Karpas-422 (cell line): ENCODE results near the gene CBLN2. TPM values are rescaled to one million over a fixed set of nuclear protein-coding genes. Genes with fewer than 3 reads are reported as not detected.
A peak's percentile ranks its signal among the peaks of the same experiment; 100 is the strongest.

Experiments
- DNase-seq: peaks from one replicate; pipeline ENCODE4 v3.0.0-alpha.2; 2015
- H2AFZ ChIP-seq: fragments of 200-600 bp; sonication (generic); 2 replicates; pipeline ENCODE4 v1.6.1; 2014; ENCODE audit warnings: antibody characterized with exemption, low read length, mixed read lengths
- H3K27ac ChIP-seq: fragments of 200-600 bp; sonication (generic); 2 replicates; pipeline ENCODE4 v1.5.1; 2014; ENCODE audit warnings: mild to moderate bottlenecking, low read length, moderate library complexity
- H3K27me3 ChIP-seq: fragments of 200-600 bp; sonication (generic); 2 replicates; pipeline ENCODE4 v1.6.1; 2014; ENCODE audit warnings: low read length, mixed read lengths
- H3K36me3 ChIP-seq: fragments of 200-600 bp; sonication (generic); 2 replicates; pipeline ENCODE4 v1.6.1; 2014; ENCODE audit warnings: low read length, mixed read lengths; ENCODE audit not compliant: insufficient read depth
- H3K4me1 ChIP-seq: fragments of 200-600 bp; sonication (generic); 2 replicates; pipeline ENCODE4 v1.6.1; 2014; ENCODE audit warnings: mild to moderate bottlenecking, low read length, mixed read lengths
- H3K4me2 ChIP-seq: fragments of 200-600 bp; sonication (generic); 2 replicates; pipeline ENCODE4 v1.6.1; 2014; ENCODE audit warnings: low read length, low read depth, mild to moderate bottlenecking; ENCODE audit not compliant: poor library complexity, severe bottlenecking
- H3K4me3 ChIP-seq: fragments of 200-600 bp; sonication (generic); 2 replicates; pipeline ENCODE4 v1.5.1; 2014; ENCODE audit warnings: mild to moderate bottlenecking, antibody characterized with exemption, low read length, mixed read lengths
- H3K79me2 ChIP-seq: fragments of 200-600 bp; sonication (generic); 2 replicates; pipeline ENCODE4 v1.6.1; 2014; ENCODE audit warnings: mild to moderate bottlenecking, low read length, mixed read lengths
- H3K9ac ChIP-seq: fragments of 200-600 bp; sonication (generic); 2 replicates; pipeline ENCODE4 v1.6.0; 2014; ENCODE audit warnings: low read length
- H3K9me2 ChIP-seq: fragments of 200-600 bp; sonication (generic), shearing (Covaris generic); replicated peaks from 2 replicates; pipeline ENCODE4 v1.6.0; 2014; ENCODE audit warnings: mild to moderate bottlenecking, low read length, moderate library complexity; ENCODE audit not compliant: insufficient read depth
- H3K9me3 ChIP-seq: fragments of 300-700, 200-600 bp; sonication (generic); 2 replicates; pipeline ENCODE4 v1.6.1; 2014; ENCODE audit warnings: low read length, mixed read lengths
- H4K20me1 ChIP-seq: fragments of 200-600 bp; sonication (generic); 2 replicates; pipeline ENCODE4 v1.6.1; 2014; ENCODE audit warnings: mild to moderate bottlenecking, antibody characterized with exemption, low read length, low read depth; ENCODE audit not compliant: insufficient read depth
- total RNA-seq: library from RNA; depleted of rRNA; stranded (reverse); fragments of >200 nt; shearing (Covaris generic); gene quantifications from 2 replicates; pipeline ENCODE4 v1.2.3, GENCODE V29; 2014; ENCODE audit warnings: low replicate concordance; rRNA removed

CBLN2 gene
- not detected in 2 replicates for total RNA-seq

DNA sequence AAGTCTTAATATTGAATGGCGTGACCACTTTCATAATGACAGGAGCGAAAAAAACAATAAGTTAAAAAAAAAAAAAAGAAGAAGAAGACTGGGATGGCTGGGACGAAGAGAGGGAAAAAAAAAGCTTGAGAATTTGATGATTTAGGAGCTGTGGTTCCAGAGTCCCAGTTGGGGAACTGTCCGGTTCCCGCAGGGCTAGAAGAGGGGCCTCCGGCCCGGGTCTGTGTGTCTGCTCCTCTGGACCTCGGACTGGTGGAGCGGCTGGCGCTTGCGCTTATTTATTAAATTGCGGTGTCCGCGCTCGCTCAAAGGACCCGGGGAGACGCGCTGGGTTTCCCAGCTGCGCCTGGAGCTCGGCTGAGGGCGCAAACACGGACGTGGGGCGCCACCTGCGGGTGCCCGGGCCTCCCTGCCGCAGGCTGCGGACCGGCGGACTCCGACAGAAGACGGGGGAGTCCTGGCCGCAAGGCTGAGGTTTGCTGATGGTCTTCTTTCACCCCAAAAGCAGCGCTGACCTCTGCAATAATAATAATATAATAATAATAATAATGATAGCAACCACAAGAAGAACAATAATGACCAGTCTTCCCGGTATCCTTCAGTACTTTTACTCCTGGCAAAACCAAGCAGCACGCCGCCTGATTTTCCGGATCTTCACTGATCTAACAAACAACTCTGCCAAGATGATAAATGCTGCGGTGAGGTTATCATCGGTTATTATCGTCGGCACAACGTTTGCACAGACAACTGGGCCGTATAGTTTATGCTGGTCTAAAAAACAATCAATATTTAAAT is at the start of gene CBLN2:
Gene CBLN2 (minus strand): TSS at position 251 of the 795 bp plus-strand sequence. CDS start 2,182 bp downstream, outside the sequence.
- peak; percentile 68 for DNase-seq

DNA sequence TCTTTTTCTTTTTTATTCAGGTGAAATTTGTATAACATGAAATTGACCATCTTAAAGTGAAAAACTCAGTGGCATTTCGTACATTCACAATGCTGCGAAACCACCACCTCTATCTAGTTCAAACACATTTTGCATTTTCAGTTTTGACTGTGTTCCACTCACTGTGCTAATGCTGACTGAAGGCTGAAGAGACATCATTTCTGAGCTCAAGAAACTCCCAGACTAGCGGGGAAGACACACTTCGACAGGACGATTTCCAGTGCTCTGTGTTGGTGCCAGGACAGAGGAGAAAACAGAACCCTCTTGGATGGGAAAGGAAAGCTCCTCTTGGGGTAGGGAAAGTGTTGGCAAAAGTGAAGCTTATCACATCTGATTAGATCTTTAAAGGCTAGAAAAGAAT is 44.2 kb upstream of the CBLN2 start:
- Histone ChIP-seq H2AFZ (no peak overlapping the region), H3K9me2 (no peaks in the 10 kb centered on the region), H3K79me2 (no peaks in the 10 kb centered on the region), H3K27ac (no peak overlapping the region), H3K36me3 (no peaks in the 10 kb centered on the region), H3K4me2 (no peak overlapping the region), H3K27me3 (no peaks in the 10 kb centered on the region), H3K9ac (no peak overlapping the region), H3K4me1 (no peaks in the 10 kb centered on the region), H3K4me3 (no peak overlapping the region), H3K9me3 (peaks cover 36% of the 10 kb centered on the region), H4K20me1 (no peaks in the 10 kb centered on the region)
- no peak for DNase-seq

More for the DNA sequence above, at the start of gene CBLN2:
- Histone ChIP-seq H3K36me3 (no peaks in the 10 kb centered on the region), H3K4me1 (no peaks in the 10 kb centered on the region), H2AFZ (no peak within 1 kb of the TSS), H3K27me3 (no peaks in the 10 kb centered on the region), H4K20me1 (no peaks in the 10 kb centered on the region), H3K9ac (no peak within 1 kb of the TSS), H3K27ac (no peak within 1 kb of the TSS), H3K9me2 (no peaks in the 10 kb centered on the region), H3K4me2 (no peak within 1 kb of the TSS), H3K4me3 (no peak within 1 kb of the TSS), H3K9me3 (peaks cover 5% of the 10 kb centered on the region; the same call in 1 of the 2 replicates), H3K79me2 (no peaks in the 10 kb centered on the region)

DNA sequence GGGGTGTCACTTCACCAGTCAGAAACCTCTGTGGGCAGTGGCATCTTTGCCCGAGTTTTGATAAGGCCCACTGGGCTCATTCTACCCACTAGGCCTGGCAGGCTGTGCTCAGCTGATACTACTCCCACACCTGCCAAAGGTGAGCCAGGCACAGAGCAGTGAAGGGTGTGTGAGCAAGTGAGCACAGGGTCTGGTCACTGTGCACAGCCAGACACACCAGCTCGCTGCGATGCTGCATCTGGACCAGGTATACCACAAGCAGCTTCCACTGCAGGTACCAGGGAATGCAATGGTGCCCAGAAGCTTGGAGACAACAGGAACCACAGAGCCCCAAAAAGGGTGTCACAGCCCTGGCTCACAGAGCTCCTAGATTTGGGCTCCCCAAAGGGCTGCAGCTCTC is 40.6 kb upstream of the CBLN2 start:
- Histone ChIP-seq H3K27ac (no peak overlapping the region), H3K79me2 (no peaks in the 10 kb centered on the region), H3K9me2 (no peaks in the 10 kb centered on the region), H3K9ac (no peak overlapping the region), H4K20me1 (no peaks in the 10 kb centered on the region), H3K9me3 (peaks cover 48% of the 10 kb centered on the region), H3K27me3 (no peaks in the 10 kb centered on the region), H3K4me1 (no peaks in the 10 kb centered on the region), H2AFZ (no peak overlapping the region), H3K36me3 (no peaks in the 10 kb centered on the region), H3K4me2 (no peak overlapping the region), H3K4me3 (no peak overlapping the region)
- DNase-seq: no peak

DNA sequence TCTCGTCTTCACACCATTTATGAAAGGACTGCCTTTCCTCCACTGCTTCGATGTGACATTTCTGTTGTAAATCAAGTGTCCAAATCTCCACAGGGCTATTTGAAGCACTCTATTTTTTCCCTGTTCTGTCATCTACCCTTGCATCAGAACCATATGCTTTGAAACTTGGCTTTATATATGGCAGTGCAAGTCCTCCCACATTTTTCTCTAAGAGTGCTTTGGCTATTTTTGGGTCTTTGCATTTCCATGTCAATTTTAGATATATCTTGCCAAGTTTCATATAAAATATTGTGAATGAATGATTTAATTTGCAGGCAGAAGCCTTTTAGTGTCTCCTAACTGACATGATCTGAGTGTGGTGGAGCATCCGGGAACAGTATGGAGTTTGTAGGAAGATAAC is 37.8 kb upstream of the CBLN2 start:
- Histone ChIP-seq H3K36me3 (no peaks in the 10 kb centered on the region), H3K4me1 (no peaks in the 10 kb centered on the region), H3K27ac (no peak overlapping the region), H3K9me3 (peaks cover 65% of the 10 kb centered on the region), H3K9me2 (no peaks in the 10 kb centered on the region), H3K9ac (no peak overlapping the region), H4K20me1 (no peaks in the 10 kb centered on the region), H2AFZ (no peak overlapping the region), H3K4me2 (no peak overlapping the region), H3K79me2 (no peaks in the 10 kb centered on the region), H3K4me3 (no peak overlapping the region), H3K27me3 (no peaks in the 10 kb centered on the region; the same call in 1 of the 2 replicates)
- DNase-seq: no peak

DNA sequence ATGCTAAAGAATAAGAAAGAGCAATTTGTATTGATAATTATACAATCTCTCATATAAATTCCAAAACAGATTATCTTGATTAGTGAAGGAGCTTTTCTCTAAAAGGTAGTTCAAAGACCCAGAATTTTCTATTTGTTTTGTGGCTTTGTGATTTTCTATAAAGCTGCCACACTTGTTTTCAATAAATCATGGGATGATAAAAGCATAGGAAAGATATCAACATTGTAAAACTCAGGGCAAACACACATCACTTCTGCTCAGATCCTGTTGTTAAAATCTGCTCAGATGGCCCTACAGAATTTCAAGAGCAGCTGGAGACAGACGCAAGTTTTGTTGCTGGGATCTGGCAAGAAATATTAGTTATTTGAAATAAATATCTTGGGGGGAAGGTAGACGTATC is 28.8 kb upstream of the CBLN2 start:
- no peak overlapping the region for H3K9ac ChIP-seq
- H3K4me1 ChIP-seq: no peaks in the 10 kb centered on the region
- DNase-seq: no peak
- no peak overlapping the region for H2AFZ ChIP-seq
- peaks cover 46% of the 10 kb centered on the region for H3K9me3 ChIP-seq
- H3K9me2 ChIP-seq: no peaks in the 10 kb centered on the region
- H3K4me2 ChIP-seq: no peak overlapping the region
- H3K27ac ChIP-seq: no peak overlapping the region
- H3K27me3 ChIP-seq: no peaks in the 10 kb centered on the region; the same call in 1 of the 2 replicates
- no peaks in the 10 kb centered on the region for H3K36me3 ChIP-seq
- H4K20me1 ChIP-seq: no peaks in the 10 kb centered on the region
- no peaks in the 10 kb centered on the region for H3K79me2 ChIP-seq
- H3K4me3 ChIP-seq: no peak overlapping the region

DNA sequence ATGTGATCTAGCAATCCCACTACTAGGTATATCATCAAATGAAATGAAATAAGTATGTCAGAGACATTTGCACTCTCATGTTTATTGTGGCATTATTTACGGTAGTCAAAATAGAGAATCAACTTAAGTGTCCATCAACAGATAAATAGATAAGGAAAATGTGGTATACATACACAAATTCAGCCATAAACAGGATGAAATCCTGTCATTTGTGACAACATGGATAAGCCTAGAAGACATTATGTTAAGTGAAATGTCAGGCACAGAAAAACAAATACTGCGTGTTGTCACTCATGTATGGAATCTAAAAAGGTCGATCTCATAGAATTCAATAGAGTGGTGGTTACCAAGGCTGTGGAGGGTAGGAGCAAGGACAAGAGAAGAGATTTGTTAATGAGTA is 22.1 kb upstream of the CBLN2 start:
- no peak for DNase-seq
- Histone ChIP-seq H3K4me1 (no peaks in the 10 kb centered on the region), H3K36me3 (no peaks in the 10 kb centered on the region), H3K9me3 (peaks cover 56% of the 10 kb centered on the region), H3K9me2 (no peaks in the 10 kb centered on the region), H2AFZ (no peak overlapping the region), H3K27me3 (no peaks in the 10 kb centered on the region), H3K79me2 (no peaks in the 10 kb centered on the region), H4K20me1 (no peaks in the 10 kb centered on the region), H3K9ac (no peak overlapping the region), H3K27ac (no peak overlapping the region), H3K4me2 (no peak overlapping the region), H3K4me3 (no peak overlapping the region)

DNA sequence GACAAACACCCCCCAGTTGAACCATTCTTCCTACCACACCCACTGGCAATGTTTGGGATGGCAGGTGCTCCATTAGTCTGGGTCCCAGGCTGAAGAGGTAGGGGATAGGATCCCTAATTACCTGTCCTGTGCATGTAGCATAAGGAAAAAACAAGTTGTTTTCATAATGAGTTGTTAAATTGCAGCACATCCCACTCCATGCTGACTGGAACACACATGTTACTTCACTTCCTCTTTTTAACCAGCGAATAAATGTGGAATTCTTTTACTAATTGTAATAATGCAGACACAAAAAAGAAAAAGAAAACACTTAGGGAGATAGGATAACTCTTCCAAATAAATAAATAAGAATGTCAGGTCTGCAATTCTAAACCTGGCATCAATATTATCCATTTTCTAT is 11.8 kb upstream of the CBLN2 start:
- Histone ChIP-seq H3K9me2 (no peaks in the 10 kb centered on the region), H3K27ac (no peak overlapping the region), H3K4me1 (no peaks in the 10 kb centered on the region), H2AFZ (no peak overlapping the region), H3K36me3 (no peaks in the 10 kb centered on the region; the same call in 1 of the 2 replicates), H3K27me3 (no peaks in the 10 kb centered on the region), H3K4me3 (no peak overlapping the region), H4K20me1 (no peaks in the 10 kb centered on the region), H3K4me2 (no peak overlapping the region), H3K79me2 (no peaks in the 10 kb centered on the region), H3K9ac (no peak overlapping the region), H3K9me3 (peaks cover 33% of the 10 kb centered on the region)
- no peak for DNase-seq

DNA sequence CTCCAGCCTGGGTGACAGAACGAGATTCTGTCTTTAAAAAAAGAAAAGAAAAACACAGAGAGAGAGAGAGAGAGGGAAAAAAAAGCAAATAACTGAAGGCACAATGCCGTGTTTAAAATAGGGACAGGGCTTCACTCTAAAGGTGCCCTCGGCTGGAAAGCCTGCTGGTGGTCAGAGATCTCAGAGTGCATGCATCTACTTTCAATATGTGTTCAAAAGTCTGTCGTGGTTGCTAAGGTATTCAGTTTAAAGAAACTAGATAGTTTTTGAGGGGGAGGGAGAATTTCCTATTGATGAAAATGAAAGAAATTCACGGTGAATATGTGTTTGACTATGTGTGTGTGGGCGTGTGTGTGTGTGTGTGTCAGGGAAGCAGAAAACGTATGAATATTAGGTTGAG is 11.0 kb upstream of the CBLN2 start:
- H3K4me1 ChIP-seq: no peaks in the 10 kb centered on the region
- H3K4me2 ChIP-seq: no peak overlapping the region
- no peak for DNase-seq
- H4K20me1 ChIP-seq: no peaks in the 10 kb centered on the region
- H3K9me2 ChIP-seq: no peaks in the 10 kb centered on the region
- no peaks in the 10 kb centered on the region; the same call in 1 of the 2 replicates for H3K36me3 ChIP-seq
- H3K4me3 ChIP-seq: no peak overlapping the region
- H3K79me2 ChIP-seq: no peaks in the 10 kb centered on the region
- no peak overlapping the region for H3K27ac ChIP-seq
- H2AFZ ChIP-seq: no peak overlapping the region
- no peaks in the 10 kb centered on the region for H3K27me3 ChIP-seq
- peaks cover 36% of the 10 kb centered on the region for H3K9me3 ChIP-seq
- no peak overlapping the region for H3K9ac ChIP-seq
